NCI-H748 (cell line): ENCODE results near the gene USH2A.

Experiments used
- DNase-seq: peaks from one replicate; lab custom pipeline; 2025; ENCODE audit not compliant: unreplicated experiment; lab: John Stamatoyannopoulos, UW

USH2A gene

GRCh38 chr1:215650446-215651149, 772.6 kb downstream of the USH2A start:
- no peak for DNase-seq

GRCh38 chr1:215648957-215649356, 774.3 kb downstream of the USH2A start:
- DNase-seq, result no peak

- no peak for DNase-seq
Observed at GRCh38 chr1:215647738-215648137, 775.5 kb downstream of the USH2A start.

GRCh38 chr1:215645861-215646260, 777.4 kb downstream of the USH2A start:
- DNase-seq, result no peak

- DNase-seq, result no peak
Observed at GRCh38 chr1:215645182-215645581, 778.1 kb downstream of the USH2A start.

- no peak for DNase-seq
Observed at GRCh38 chr1:215643592-215644321, 779.5 kb downstream of the USH2A start.

GRCh38 chr1:215640429-215641148, 782.7 kb downstream of the USH2A start:
- no peak for DNase-seq

GRCh38 chr1:215637041-215637573, 786.1 kb downstream of the USH2A start:
- DNase-seq, result no peak

GRCh38 chr1:215636258-215636965, 786.8 kb downstream of the USH2A start:
- DNase-seq, result no peak

GRCh38 chr1:215635827-215636226, 787.4 kb downstream of the USH2A start:
- DNase-seq, result no peak

- peak; percentile 79 for DNase-seq
Observed at GRCh38 chr1:215631489-215631888, 791.8 kb downstream of the USH2A start.

- peak; percentile 1 for DNase-seq
Observed at GRCh38 chr1:215631040-215631439, 792.2 kb downstream of the USH2A start.

GRCh38 chr1:215625949-215626348, 797.3 kb downstream of the USH2A start:
- no peak for DNase-seq

- no peak for DNase-seq
Observed at GRCh38 chr1:215623162-215623561, 800.1 kb downstream of the USH2A start.

- DNase-seq, result no peak
Observed at GRCh38 chr1:215617979-215618378, 805.3 kb downstream of the USH2A start.

GRCh38 chr1:215612391-215612790, 810.9 kb downstream of the USH2A start:
- no peak for DNase-seq

- DNase-seq, result no peak
Observed at GRCh38 chr1:215608646-215609045, 814.6 kb downstream of the USH2A start.

- DNase-seq, result no peak
Observed at GRCh38 chr1:215607412-215607811, 815.8 kb downstream of the USH2A start.

- no peak for DNase-seq
Observed at GRCh38 chr1:215606564-215607168, 816.6 kb downstream of the USH2A start.

GRCh38 chr1:215606036-215606435, 817.2 kb downstream of the USH2A start:
- DNase-seq, result no peak
